MG63 (cell line): ENCODE data around the gene DOP1B. TPM values are rescaled to one million over a fixed set of nuclear protein-coding genes. Genes with fewer than 3 reads are reported as not detected.
"Not testable (repeated sequence)": the region's sequence is repeated elsewhere in the genome, so short reads cannot be mapped to it uniquely, and the experiment has no call there.

Source experiments
- DNase-seq: peaks from one replicate; pipeline ENCODE4 v3.0.0-alpha.2; 2020
- H3K27me3 ChIP-seq: fragments of 250-450 bp; sonication (Bioruptor Pico); 2 replicates; pipeline ENCODE4 v1.5.1; 2020; ENCODE audit warnings: mild to moderate bottlenecking, moderate library complexity
- H3K36me3 ChIP-seq: fragments of 250-450 bp; sonication (Bioruptor Pico); 2 replicates; pipeline ENCODE4 v1.5.1; 2020; ENCODE audit warnings: mild to moderate bottlenecking, moderate library complexity
- H3K4me3 ChIP-seq: fragments of 250-450 bp; sonication (Bioruptor Pico); 2 replicates; pipeline ENCODE4 v1.5.1; 2020; ENCODE audit warnings: mild to moderate bottlenecking, moderate library complexity
- H3K9me3 ChIP-seq: fragments of 250-450 bp; sonication (Bioruptor Pico); 2 replicates; pipeline ENCODE4 v1.5.1; 2020; ENCODE audit warnings: mild to moderate bottlenecking, moderate library complexity
- total RNA-seq: library from RNA; depleted of rRNA; stranded (reverse); fragments of >200 nt; shearing (Covaris generic); gene quantifications from 2 replicates; pipeline ENCODE4 v1.2.3, GENCODE V29; 2014; ENCODE audit warnings: low replicate concordance

The DOP1B gene
- total RNA-seq, 1 experiment from 2014 or later = 4.7 TPM

DNA sequence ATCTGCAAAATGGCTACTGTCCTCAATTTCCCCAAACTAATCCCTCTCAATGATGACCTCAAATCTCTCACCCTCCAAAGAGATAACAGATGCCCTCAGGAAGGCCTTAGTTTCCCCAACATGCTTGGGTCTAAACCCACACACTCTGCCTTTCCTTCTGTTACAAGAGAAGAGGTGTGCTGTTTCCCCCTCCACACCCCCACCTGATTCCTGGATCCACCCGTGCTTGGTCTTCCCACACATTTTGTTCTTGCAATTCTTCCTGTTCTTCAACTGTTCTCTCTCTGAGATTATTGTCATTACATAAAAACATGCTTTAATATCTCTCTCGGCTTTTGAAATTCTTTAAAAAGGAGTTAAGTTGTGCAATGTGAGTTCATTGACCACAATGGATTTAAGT is 27.4 kb upstream of the DOP1B start:
- H3K4me3 ChIP-seq = no peak overlapping the region
- H3K36me3 ChIP-seq = no peaks in the 10 kb centered on the region
- H3K9me3 ChIP-seq = no peaks in the 10 kb centered on the region
- no peaks in the 10 kb centered on the region for H3K27me3 ChIP-seq
- DNase-seq = no peak

DNA sequence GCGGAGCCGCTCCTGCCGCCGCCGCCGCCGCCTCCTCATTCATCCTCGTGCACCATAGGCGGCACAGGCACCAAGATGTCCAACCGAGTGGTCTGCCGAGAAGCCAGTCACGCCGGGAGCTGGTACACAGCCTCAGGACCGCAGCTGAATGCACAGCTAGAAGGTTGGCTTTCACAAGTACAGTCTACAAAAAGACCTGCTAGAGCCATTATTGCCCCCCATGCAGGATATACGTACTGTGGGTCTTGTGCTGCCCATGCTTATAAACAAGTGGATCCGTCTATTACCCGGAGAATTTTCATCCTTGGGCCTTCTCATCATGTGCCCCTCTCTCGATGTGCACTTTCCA is 26.2 kb upstream of the DOP1B start:
- not testable (repeated sequence) for H3K36me3 ChIP-seq, H3K27me3 ChIP-seq, H3K9me3 ChIP-seq, DNase-seq
- peak overlapping the region; percentile 42 for H3K4me3 ChIP-seq

DNA sequence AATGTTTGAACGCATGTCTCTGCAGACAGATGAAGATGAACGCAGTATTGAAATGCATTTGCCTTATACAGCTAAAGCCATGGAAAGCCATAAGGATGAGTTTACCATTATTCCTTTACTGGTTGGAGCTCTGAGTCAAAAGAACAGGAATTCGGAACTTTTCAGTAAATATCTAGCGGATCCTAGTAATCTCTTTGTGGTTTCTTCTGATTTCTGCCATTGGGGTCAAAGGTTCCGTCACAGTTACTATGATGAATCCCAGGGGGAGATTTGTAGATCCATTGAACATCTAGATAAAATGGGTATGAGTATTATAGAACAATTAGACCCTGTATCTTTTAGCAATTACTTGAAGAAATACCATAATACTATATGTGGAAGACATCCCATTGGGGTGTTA is 25.8 kb upstream of the DOP1B start:
- not testable (repeated sequence) for H3K9me3 ChIP-seq, DNase-seq, H3K4me3 ChIP-seq, H3K36me3 ChIP-seq, H3K27me3 ChIP-seq

DNA sequence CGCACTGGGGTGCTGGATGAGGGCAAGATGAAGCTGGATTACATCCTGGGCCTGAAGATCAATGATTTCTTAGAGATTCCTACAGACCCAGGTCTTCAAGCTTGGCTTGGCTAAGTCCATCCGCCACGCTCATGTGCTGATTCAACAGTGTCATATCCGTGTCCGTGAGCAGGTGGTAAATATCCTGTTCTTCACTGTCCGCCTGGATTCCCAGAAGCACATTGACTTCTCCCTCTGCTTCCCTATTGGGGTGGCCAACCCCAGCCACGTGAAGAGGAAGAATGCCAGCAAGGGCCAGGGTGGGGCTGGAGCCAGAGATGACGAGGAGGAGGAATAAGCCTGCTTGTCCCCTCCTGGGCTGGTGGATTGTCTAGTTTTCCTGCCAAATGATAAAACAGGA is 23.9 kb upstream of the DOP1B start:
- no peak for DNase-seq
- Histone ChIP-seq H3K36me3 (no peaks in the 10 kb centered on the region), H3K4me3 (no peak overlapping the region), H3K27me3 (no peaks in the 10 kb centered on the region), H3K9me3 (no peaks in the 10 kb centered on the region)

DNA sequence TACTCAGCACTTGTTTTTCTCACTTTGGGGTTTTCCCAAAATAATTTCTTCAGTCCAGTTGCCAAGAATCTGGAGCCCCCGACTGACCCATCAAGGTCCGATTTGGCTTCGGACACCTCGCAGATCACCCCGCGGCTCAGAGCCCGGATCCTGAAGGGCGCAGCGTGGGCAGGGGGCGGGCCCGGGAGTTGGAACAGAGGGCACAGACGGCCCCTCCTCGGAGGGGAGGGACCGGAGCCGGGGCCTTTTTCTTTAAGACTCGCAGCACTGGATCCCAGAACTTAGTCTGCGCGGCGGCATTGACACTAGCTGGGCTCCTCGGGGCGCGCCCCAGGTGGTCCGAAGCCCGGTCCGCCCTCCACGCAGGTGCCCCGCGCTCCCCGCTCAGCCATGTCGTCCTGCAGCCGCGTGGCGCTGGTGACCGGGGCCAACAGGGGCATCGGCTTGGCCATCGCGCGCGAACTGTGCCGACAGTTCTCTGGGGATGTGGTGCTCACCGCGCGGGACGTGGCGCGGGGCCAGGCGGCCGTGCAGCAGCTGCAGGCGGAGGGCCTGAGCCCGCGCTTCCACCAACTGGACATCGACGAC is 21.7 kb upstream of the DOP1B start, which contains the start of gene CBR3:
Gene CBR3 (plus strand): TSS at position 277 of the 588 bp plus-strand sequence. CDS start 114 bp downstream, at position 391.
- DNase-seq = peak; percentile 88
- Histone ChIP-seq H3K4me3 (peak within 1 kb of the TSS; percentile 65), H3K36me3 (no peaks in the 10 kb centered on the region; the same call in none of the 2 replicates), H3K27me3 (no peaks in the 10 kb centered on the region), H3K9me3 (no peaks in the 10 kb centered on the region)

DNA sequence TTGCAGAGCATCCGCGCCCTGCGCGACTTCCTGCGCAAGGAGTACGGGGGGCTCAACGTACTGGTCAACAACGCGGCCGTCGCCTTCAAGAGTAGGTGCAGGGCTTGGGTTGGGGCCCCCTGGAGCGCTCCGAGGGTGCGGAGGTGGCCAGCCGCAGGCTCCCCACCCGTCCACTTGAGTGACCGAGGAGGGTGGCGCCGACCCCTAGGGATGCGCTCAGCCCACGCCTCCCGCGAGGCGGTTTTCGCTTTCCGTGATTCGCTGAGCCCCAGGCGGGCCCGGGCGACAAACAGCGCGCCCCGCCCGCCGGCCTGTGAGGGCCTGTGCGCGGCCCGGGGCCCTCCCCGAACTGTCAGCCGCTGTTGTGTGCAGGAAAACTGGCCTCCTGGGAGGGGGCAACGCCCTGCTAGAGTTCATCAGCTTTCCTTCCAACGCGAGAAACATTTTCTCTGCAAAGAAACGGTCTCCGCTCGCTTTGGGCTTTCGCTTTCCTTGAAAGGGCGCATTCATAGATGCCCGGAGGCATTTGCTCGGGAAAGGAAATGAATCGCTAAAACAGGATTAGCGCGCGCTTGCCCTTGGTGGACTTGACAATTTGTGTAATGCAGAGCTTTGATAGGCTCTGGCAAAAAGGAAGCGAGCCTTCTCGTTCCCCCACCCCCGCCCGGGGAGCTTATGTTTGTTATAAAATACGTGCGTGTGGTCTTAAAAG is 21.1 kb upstream of the DOP1B start:
- DNase-seq = peak; percentile 78
- no peaks in the 10 kb centered on the region for H3K9me3 ChIP-seq
- peaks cover 4% of the 10 kb centered on the region for H3K36me3 ChIP-seq
- H3K27me3 ChIP-seq = no peaks in the 10 kb centered on the region
- peak overlapping the region; percentile 65 for H3K4me3 ChIP-seq

DNA sequence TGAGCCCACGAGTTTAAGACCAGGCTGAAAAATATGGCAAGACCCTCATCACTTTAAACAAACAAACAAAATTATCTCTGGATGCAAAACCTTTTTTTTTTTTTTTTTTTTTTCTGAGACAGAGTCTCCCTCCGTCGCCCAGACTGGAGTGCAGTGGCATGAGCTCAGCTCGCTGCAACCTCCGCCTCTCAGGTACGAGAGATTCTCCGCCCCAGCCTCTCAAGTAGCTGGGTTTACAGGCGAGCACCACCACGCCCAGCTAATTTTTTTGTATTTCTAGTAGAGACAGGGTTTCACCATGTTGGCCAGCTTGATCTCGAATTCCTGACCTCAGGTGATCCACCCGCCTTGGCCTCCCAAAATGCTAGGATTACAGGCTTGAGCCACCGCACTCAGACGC is 16.8 kb upstream of the DOP1B start:
- H3K27me3 ChIP-seq, H3K9me3 ChIP-seq, H3K36me3 ChIP-seq, DNase-seq, H3K4me3 ChIP-seq: not testable (repeated sequence)

DNA sequence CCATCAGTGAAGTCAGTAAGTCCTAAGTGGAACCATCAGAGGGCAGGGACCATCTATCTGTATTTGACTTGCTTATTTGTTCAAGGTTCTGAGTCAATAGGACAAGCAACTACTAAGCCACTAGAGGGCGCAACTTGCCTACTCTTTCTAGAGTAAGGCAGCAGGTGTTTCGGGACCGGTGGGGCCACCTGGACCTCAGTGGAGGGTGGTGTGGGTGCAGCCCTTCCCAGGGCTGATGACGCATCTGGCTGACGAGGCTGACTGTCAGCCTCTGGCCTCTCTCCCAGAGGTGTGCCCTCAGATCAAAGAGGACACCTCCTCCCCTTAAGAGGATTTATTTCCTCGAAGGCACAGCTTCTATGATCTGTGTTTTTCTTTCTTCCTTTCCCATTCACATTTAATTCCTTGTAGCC is 15.1 kb upstream of the DOP1B start:
- Histone ChIP-seq H3K4me3 (no peak overlapping the region), H3K9me3 (no peaks in the 10 kb centered on the region), H3K27me3 (no peaks in the 10 kb centered on the region), H3K36me3 (peaks cover 4% of the 10 kb centered on the region)
- DNase-seq = peak; percentile 78

DNA sequence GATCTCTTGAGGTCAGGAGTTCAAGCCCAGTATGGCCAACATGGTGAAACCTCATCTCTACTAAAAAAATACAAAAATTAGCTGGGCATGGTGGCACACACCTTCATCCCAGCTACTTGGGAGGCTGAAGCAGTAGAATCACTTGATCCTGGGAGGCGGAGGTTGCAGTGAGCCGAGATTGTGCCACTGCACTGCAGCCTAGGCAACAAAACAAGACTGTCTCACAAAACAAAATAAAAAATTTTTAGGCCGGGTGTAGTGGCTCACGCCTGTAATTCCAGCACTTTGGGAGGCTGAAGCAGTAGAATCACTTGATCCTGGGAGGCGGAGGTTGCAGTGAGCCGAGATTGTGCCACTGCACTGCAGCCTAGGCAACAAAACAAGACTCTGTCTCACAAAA is 12.4 kb upstream of the DOP1B start:
- DNase-seq, H3K36me3 ChIP-seq, H3K9me3 ChIP-seq, H3K4me3 ChIP-seq, H3K27me3 ChIP-seq: not testable (repeated sequence)

DNA sequence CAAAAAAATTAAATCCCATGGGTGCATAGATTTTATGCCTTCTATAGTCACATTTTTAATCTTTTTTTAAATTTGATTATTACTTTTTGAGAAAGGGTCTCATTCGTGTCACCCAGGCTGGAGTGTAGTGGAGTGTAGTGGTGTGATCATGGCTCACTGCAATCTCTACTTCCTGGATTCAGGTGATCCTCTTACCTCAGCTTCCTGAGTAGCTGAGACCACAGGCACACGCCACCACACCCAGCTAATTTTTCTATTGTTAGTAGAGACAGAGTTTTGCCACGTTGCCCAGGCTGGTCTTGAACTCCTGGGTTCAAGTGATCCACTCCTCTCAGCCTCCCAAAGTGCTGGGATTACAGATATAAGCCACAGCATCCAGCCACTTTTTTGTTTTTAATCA is 11.4 kb upstream of the DOP1B start:
- H3K9me3 ChIP-seq = no peaks in the 10 kb centered on the region
- 0 out of 2 replicates have a peak, but pooled peaks cover 3% of the 10 kb centered on the region for H3K36me3 ChIP-seq
- no peak overlapping the region for H3K4me3 ChIP-seq
- DNase-seq = no peak
- H3K27me3 ChIP-seq = no peaks in the 10 kb centered on the region

DNA sequence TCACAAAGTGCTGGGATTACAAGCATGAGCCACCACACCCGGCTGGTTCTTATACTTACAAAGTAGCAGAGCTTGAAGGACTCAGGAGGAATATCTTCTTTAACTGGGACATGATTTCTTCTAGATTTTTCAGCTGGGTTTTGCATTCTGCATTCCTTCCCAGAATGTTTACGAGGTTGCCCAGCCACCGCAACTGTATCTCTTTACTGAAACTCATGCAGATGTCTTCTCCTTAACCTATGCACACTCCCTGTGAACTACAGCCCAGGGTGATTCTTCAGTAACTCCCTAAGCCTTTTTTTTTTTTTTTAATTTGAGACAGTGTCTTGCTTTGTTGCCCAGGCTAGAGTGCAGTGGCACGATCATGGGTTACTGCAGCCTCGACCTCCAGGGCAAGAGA is 8.7 kb upstream of the DOP1B start:
- no peaks in the 10 kb centered on the region for H3K36me3 ChIP-seq
- H3K27me3 ChIP-seq = no peaks in the 10 kb centered on the region
- no peak overlapping the region for H3K4me3 ChIP-seq
- DNase-seq = no peak
- H3K9me3 ChIP-seq = no peaks in the 10 kb centered on the region

DNA sequence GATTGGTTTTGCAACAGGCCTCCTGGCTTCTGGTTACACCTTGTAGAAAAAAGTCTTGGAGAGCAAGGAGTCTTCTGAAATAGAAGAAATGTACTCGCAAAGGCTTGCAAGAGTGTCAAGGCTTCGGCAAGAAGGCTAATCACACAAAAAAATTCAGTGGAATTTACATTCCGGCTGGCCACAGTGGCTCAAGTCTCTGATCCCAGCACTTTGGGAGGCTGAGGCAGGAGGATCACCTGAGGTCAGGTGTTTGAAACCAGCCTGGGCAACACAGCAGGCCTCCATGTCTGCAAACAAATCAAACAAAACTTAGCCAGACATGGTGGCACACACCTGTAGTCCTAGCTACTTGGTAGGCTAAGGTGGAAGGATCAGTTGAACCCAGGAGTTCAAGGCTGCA is 7.7 kb upstream of the DOP1B start:
- no peak overlapping the region for H3K4me3 ChIP-seq
- H3K27me3 ChIP-seq = no peaks in the 10 kb centered on the region
- H3K36me3 ChIP-seq = no peaks in the 10 kb centered on the region
- DNase-seq = no peak
- no peaks in the 10 kb centered on the region for H3K9me3 ChIP-seq

DNA sequence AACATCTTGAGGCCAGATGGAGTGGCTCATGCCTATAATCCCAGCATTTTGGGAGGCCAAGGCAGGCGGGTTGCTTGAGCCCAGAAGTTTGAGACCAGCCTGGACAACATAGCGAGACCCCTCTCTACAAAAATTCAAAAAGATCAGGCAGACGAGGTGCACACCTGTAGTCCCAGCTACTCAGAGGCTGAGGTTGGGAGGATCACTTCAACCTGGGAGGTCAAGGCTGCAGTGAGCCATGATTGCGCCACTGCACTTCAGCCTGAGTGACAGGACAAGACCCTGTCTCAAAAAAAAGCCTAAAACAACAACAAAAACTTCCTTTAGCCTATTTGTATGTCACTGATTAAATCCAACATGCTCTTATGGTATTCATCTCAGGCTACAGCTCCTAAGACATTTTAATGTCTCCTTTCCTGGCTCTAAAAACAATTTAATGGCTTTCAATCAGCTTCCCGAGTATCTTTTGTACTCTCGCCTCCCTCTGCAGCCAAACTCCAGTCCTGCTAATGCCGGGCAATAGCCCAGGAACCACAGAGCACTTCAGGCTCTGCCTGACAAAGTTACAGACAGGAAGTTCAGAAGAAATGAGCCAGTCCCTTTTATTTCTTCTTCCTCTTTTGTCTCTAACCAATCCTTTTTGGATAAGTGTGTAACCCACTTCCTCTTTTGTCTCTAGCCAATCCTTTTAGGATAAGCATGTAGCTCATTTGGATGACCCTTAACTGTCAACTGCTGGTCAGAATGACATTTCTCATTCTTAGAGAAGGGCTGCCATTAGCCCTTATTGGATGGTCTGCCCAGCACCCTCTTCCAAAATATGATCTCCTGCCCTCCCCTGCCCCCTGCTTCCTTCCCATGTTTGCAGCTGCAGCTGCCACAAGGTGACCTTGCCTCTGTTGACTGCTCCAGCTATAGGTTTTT is 6.6 kb upstream of the DOP1B start:
- H3K36me3 ChIP-seq = no peaks in the 10 kb centered on the region
- H3K4me3 ChIP-seq = no peak overlapping the region
- DNase-seq = peak; percentile 49
- H3K9me3 ChIP-seq = no peaks in the 10 kb centered on the region
- H3K27me3 ChIP-seq = no peaks in the 10 kb centered on the region

DNA sequence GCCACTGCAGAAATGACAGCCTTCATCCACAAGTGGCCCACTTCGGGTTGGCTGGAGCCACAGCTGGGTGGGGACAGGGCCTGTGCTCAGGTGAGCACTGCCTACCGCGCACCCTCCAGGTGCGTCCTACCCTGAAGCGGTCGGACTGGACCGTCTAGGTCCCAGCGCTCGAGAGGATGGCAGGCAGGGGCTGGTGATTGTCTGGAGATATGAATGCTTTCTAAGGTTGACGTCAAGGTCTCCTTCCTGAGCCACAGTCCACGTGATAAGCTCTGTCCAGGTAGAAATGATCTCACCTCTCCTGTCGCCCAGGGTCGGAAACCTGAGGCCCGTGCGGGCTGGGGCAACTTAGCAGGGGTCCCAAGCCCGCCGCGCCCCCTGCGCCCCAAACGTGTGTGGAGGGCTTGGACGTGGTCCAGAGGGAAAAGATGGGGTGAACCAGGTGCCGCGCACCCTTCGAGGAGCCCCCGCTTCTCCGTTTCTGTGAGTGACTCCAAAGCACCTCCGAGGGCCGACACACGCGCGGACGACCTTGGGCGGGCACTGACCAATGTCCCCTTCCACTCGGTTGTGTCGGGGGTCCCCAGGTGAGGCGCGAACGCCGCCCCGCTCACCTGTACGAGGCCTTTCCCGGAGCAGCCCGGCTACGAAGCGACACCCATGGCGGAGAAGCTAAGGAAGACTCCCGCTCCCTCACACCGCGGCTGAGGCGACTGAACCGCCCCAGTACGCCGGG is 853 bp upstream of the DOP1B start:
- Histone ChIP-seq H3K27me3 (no peaks in the 10 kb centered on the region), H3K4me3 (peak overlapping the region; percentile 52), H3K9me3 (no peaks in the 10 kb centered on the region), H3K36me3 (no peaks in the 10 kb centered on the region)
- no peak for DNase-seq

DNA sequence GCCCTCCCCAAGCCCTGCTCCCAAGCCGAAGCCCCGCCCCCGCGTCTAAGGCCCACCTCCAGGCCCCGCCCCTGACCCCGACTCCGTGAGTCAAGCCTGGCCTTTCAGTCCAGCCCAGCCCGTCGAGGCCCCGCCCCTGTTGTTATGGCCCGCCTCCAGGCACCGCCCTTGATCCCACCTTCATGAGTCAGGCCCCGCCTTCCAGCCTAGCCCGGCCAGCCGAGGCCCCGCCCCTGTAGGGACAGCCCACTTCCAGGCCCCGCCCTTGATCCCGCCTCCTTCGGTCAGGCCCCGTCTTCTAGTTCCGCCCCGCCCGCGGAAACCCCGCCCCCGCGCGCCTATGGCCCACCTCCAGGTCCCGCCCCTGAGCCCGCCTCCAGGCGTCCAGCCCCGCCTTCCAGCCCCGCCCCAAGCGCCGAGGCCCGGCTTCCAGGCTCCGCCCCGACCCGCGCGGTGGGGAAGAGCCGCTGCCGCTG is 247 bp upstream of the DOP1B start:
- no peaks in the 10 kb centered on the region for H3K36me3 ChIP-seq
- H3K4me3 ChIP-seq = peak overlapping the region; percentile 81
- H3K9me3 ChIP-seq = no peaks in the 10 kb centered on the region
- DNase-seq = peak; percentile 93
- H3K27me3 ChIP-seq = no peaks in the 10 kb centered on the region

DNA sequence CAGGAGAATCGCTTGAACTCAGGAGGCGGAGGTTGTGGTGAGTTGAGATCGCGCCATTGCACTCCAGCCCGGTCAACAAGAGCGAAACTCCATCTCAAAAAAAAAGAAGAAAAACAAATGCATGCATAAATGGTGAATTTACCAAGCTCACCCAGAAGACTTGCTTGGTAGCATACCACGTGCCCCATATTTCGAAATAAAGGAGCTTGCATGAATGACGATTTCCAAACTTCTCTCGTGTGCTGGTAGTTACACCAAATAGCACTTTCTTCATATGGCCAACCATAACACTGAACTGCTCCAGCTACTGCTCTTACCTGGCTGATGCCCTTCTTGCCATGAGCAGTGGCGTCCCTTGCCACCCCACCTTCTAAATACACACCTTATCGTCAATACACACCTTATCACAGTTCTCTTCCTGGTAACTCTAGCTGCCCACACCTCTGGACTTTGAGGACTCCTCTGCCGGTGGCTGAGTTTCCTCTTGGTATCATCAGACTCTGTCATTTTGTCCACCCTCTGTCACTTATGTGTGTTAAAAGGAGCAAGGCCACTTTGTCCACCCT is 2.8 kb downstream of the DOP1B start:
- H3K9me3 ChIP-seq = no peaks in the 10 kb centered on the region
- no peaks in the 10 kb centered on the region for H3K36me3 ChIP-seq
- H3K27me3 ChIP-seq = no peaks in the 10 kb centered on the region
- DNase-seq = no peak
- H3K4me3 ChIP-seq = no peak overlapping the region
